Uterus (tissue), 4 donors: Measurements from ENCODE around the gene HTD2. TPM values are rescaled to one million over a fixed set of nuclear protein-coding genes. Genes with fewer than 3 reads are reported as not detected.

ENCODE experiments used
- DNase-seq, 2 donors: peaks; one replicate each; pipeline ENCODE4 v3.0.0-alpha.2; 2019 to 2020
- H3K27ac ChIP-seq, 2 donors: fragments of 200-600 bp; sonication (generic); 1 replicate in 1 of 2; 2 replicates in 1 of 2; pipeline ENCODE4 v1.5.1; 2016 to 2018
- H3K27me3 ChIP-seq, 2 donors: fragments of 200-600 bp; sonication (generic); one replicate each; pipeline ENCODE4 v1.5.1; 2018 to 2019; ENCODE audit warnings: control low read depth in 1 of 2
- H3K36me3 ChIP-seq, 2 donors: fragments of 200-600 bp; sonication (generic); one replicate each; pipeline ENCODE4 v1.5.1; 2019; ENCODE audit warnings: control low read depth in 1 of 2
- H3K4me1 ChIP-seq, 2 donors: fragments of 200-600 bp; sonication (generic); one replicate each; pipeline ENCODE4 v1.5.1; 2018 to 2019; ENCODE audit warnings: control low read depth in 1 of 2
- H3K4me3 ChIP-seq, 2 donors: fragments of 200-600 bp; sonication (generic); 1 replicate in 1 of 2; 2 replicates in 1 of 2; pipeline ENCODE4 v1.5.1; 2018 to 2019; ENCODE audit warnings: mild to moderate bottlenecking in 1 of 2
- H3K9me3 ChIP-seq, 2 donors: fragments of 200-600 bp; sonication (generic); one replicate each; pipeline ENCODE4 v1.5.1; 2019; ENCODE audit warnings: control low read depth in 1 of 2
- POLR2A ChIP-seq, 2 donors: fragments of 450-650 bp; IDR thresholded peaks; one replicate each; pipeline ENCODE4 v1.6.1; 2016; ENCODE audit warnings: antibody characterized with exemption in 2 of 2, mild to moderate bottlenecking in 1 of 2, moderate library complexity in 1 of 2
- intact Hi-C: fragments of 100-400 bp; cut with DNase I; formaldehyde crosslinking; loops from one replicate; pipeline ENCODE4 v1.15.1; 2023; ENCODE audit warnings: low total_unique reads
- total RNA-seq, 4 donors: library from RNA; depleted of rRNA in 3 of 4; stranded (reverse); fragments of >200 nt in 3 of 4; gene quantifications; one replicate each; pipeline versions ENCODE4 v1.1.0 to v1.2.4, GENCODE V29; 2014 to 2023
- TF ChIP-seq, protein P1 (sequence below), 4 experiments: fragments of 200-600 bp in 2 of 4; fragments of 450-650 bp in 2 of 4; sonication (generic) in 2 of 4; IDR thresholded peaks; one replicate each; pipeline ENCODE4 v1.5.1; 2016 to 2019; ENCODE audit warnings: antibody characterized with exemption in 4 of 4, mild to moderate bottlenecking in 2 of 4, moderate library complexity in 1 of 4
- donor health status: DM: yes; HTN: yes; CAD: no.

Gene HTD2
- total RNA-seq, 4 donors from 2014 or later: 1.2 to 39.6 (median 7.8) TPM

DNA sequence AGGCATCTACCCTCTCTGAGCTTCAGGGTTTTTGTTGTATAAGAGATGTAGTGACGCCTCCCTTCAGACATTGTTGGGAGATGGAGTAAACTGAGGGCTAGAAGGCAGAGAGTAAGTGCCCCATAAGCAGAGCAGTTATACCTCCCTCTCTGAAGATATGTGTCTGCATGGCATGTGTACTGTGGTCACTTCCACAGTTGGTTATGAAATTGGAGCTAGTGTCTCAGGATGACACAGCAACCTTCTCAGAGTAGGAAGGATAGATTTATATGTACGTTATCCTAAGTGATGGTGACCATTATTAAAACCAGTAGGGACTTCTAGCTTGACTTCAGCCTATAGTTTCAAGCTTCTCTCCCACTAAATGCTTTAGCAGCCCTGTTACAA lies 44.3 kb downstream of the HTD2 start:
- Histone ChIP-seq H3K27ac (no peak overlapping the region), H3K4me1 (no peaks in the 10 kb centered on the region), H3K36me3 (no peaks in the 10 kb centered on the region), H3K27me3 (no peaks in the 10 kb centered on the region), H3K4me3 (no peak overlapping the region), H3K9me3 (no peaks in the 10 kb centered on the region)
- intact Hi-C loops: no loop called here
- no peak for DNase-seq
- TF ChIP-seq POLR2A (IDR thresholded peaks at IDR 0.05): no peak
- TF ChIP-seq, protein P1, sequence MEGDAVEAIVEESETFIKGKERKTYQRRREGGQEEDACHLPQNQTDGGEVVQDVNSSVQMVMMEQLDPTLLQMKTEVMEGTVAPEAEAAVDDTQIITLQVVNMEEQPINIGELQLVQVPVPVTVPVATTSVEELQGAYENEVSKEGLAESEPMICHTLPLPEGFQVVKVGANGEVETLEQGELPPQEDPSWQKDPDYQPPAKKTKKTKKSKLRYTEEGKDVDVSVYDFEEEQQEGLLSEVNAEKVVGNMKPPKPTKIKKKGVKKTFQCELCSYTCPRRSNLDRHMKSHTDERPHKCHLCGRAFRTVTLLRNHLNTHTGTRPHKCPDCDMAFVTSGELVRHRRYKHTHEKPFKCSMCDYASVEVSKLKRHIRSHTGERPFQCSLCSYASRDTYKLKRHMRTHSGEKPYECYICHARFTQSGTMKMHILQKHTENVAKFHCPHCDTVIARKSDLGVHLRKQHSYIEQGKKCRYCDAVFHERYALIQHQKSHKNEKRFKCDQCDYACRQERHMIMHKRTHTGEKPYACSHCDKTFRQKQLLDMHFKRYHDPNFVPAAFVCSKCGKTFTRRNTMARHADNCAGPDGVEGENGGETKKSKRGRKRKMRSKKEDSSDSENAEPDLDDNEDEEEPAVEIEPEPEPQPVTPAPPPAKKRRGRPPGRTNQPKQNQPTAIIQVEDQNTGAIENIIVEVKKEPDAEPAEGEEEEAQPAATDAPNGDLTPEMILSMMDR (IDR thresholded peaks at IDR 0.05): no peak

DNA sequence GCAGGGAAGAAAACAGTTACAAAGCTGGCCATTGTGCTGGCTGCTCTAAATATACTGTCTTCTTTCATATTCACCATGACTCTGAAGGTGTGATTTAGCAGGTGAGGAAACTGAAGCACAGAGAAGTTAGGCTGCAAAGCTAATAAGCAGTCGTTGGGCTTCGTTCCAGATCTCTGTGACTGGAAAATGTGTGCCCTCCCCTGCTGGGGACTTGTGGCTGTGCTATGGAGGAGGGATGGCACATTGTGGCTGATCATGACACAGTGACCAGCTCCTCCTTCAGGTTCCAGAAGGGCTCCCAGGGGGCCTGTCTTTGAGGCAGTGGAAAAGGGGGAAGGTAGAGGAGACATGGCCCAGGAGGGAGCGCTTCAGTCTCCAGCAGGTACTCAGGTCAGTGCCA lies 45.6 kb downstream of the HTD2 start:
- TF ChIP-seq, protein P1 (IDR thresholded peaks at IDR 0.05): no peak
- no peak for TF ChIP-seq POLR2A (IDR thresholded peaks at IDR 0.05)
- intact Hi-C loops: no loop called here
- Histone ChIP-seq H3K4me1 (no peaks in the 10 kb centered on the region), H3K4me3 (no peak overlapping the region), H3K27ac (no peak overlapping the region), H3K36me3 (no peaks in the 10 kb centered on the region), H3K27me3 (no peaks in the 10 kb centered on the region), H3K9me3 (no peaks in the 10 kb centered on the region)
- no peak for DNase-seq

DNA sequence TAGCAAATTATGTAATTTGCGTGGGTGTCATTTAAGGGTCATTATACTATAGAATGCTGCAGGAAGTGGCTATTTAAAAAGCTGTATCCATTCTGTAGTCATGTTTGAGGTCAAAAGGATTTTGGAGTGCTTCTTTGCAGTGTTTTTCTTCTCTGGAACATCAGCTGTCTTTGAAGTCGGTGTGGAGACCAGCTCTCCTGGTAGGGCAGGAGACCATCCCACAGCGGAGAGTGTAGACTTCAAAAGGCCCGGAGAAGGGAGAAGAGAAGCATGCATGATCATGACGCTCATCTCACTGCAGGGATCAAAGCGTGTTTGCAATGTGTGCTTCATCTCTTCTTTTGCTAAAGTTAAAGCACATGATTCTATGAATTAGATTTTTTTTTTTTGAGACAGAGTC lies 46.3 kb downstream of the HTD2 start:
- Histone ChIP-seq H3K36me3 (no peaks in the 10 kb centered on the region), H3K4me3 (no peak overlapping the region), H3K27ac (no peak overlapping the region), H3K4me1 (no peaks in the 10 kb centered on the region), H3K9me3 (no peaks in the 10 kb centered on the region), H3K27me3 (no peaks in the 10 kb centered on the region)
- TF ChIP-seq POLR2A (IDR thresholded peaks at IDR 0.05): no peak
- TF ChIP-seq, protein P1 (IDR thresholded peaks at IDR 0.05): no peak
- DNase-seq: no peak
- intact Hi-C loops: no loop called here

DNA sequence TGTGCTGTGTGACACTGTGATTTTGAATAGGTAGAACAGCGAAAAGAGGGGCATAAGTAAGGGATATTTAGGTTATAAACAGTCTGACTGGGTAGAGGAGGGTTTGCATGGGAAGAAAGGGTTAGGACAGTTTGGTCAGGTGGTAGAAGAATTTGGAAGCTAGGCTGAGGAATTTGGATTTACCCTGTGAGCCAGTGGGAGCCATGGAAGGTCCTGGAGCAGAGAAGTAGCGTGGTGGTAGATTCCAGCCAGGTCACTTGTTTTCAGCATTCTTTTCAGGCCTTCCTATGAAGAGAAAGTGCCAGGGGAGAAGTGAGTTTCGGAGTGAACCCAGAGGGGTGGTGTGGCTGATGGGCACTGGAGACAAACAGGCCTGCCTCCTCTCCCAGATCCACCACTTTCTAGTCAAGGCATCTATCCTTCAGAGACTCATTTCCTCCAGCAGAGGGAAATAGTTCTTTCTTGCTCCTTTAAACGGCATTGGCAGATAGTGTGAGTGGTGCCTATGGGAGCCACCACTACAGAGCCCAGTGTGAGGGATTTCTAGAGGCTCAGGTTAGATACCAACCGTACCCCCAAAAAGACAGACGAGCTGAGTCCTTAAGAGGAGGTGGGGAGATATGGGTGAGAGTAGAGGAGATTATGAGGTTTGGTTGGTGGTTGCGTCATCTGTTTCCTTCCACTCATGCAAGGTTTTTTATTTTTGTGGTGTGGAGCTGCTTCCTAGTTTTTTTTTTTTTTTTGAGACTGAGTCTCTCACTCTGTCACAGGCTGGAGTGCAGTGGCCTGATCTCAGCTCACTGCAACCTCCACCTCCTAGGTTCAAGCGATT lies 47.6 kb downstream of the HTD2 start:
- TF ChIP-seq, protein P1 (IDR thresholded peaks at IDR 0.05): no peak
- TF ChIP-seq POLR2A (IDR thresholded peaks at IDR 0.05): no peak
- H3K4me1 ChIP-seq: no peaks in the 10 kb centered on the region
- intact Hi-C loops: no loop called here
- H3K4me3 ChIP-seq: no peak overlapping the region
- no peak overlapping the region for H3K27ac ChIP-seq
- H3K27me3 ChIP-seq: no peaks in the 10 kb centered on the region
- no peaks in the 10 kb centered on the region for H3K9me3 ChIP-seq
- no peak for DNase-seq
- H3K36me3 ChIP-seq: no peaks in the 10 kb centered on the region

DNA sequence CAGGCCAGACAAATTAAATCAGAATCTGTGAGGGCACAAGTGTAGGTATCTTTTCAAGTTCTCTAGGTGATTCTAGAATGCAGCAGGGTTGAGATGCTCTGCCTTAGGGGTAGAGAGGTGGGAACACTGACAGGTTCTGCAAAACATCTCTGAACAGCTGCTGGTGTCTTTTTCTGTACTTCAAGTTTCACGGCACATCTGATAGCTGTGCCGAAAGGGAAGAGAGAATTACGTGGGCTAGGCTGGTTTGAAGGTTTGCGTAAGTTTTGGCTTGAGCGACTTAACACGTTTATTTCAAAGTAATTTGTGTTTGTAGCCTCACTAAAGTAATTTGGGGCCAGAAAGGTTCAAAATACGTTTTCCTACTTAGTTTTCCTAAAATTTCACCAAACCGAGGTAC lies 48.9 kb downstream of the HTD2 start:
- Histone ChIP-seq H3K27ac (no peak overlapping the region), H3K4me1 (no peaks in the 10 kb centered on the region), H3K4me3 (no peak overlapping the region), H3K36me3 (no peaks in the 10 kb centered on the region), H3K27me3 (no peaks in the 10 kb centered on the region), H3K9me3 (no peaks in the 10 kb centered on the region)
- DNase-seq: no peak
- TF ChIP-seq POLR2A (IDR thresholded peaks at IDR 0.05): no peak
- TF ChIP-seq, protein P1 (IDR thresholded peaks at IDR 0.05): no peak
- intact Hi-C loops: no loop called here
